Neural cell (in vitro differentiated cells): ENCODE measurements around the gene NFASC. TPM values are rescaled to one million over a fixed set of nuclear protein-coding genes. Genes with fewer than 3 reads are reported as not detected.

Experiments used
- H2AFZ ChIP-seq: fragments of 200-600, 300-800 bp; sonication (generic), shearing (Covaris generic); 2 replicates; pipeline ENCODE4 v1.6.0; 2014; ENCODE audit warnings: low read depth, mild to moderate bottlenecking, antibody characterized with exemption, low read length, moderate library complexity
- H3F3A ChIP-seq: fragments of 200-600 bp; shearing (Covaris generic); 2 replicates; pipeline ENCODE4 v1.6.1; 2016; ENCODE audit warnings: mild to moderate bottlenecking, moderate library complexity, mixed read lengths, antibody characterized with exemption, low read length; ENCODE audit not compliant: insufficient read depth, poor library complexity, severe bottlenecking
- H3K27ac ChIP-seq: fragments of 200-600, 300-800 bp; sonication (generic), shearing (Covaris generic); 2 replicates; pipeline ENCODE4 v1.5.1; 2014; ENCODE audit warnings: mild to moderate bottlenecking, low read length, moderate library complexity
- H3K27me3 ChIP-seq: fragments of 300-800, 200-600 bp; sonication (generic), shearing (Covaris generic); 2 replicates; pipeline ENCODE4 v1.6.0; 2014; ENCODE audit warnings: mild to moderate bottlenecking, low read depth, low read length, moderate library complexity; ENCODE audit not compliant: insufficient read depth
- H3K36me3 ChIP-seq: fragments of 300-800, 200-600 bp; sonication (generic), shearing (Covaris generic); 2 replicates; pipeline ENCODE4 v1.5.1; 2014; ENCODE audit warnings: mild to moderate bottlenecking, antibody characterized with exemption, low read length, moderate library complexity; ENCODE audit not compliant: insufficient read depth
- H3K4me2 ChIP-seq: fragments of 300-800, 200-600 bp; sonication (generic), shearing (Covaris generic); 2 replicates; pipeline ENCODE4 v1.6.0; 2014; ENCODE audit warnings: mild to moderate bottlenecking, low read length
- H3K4me3 ChIP-seq: fragments of 300-800, 200-600 bp; sonication (generic), shearing (Covaris generic); 2 replicates; pipeline ENCODE4 v1.5.1; 2014; ENCODE audit warnings: mild to moderate bottlenecking, low read length, moderate library complexity
- H3K79me2 ChIP-seq: fragments of 200-600 bp; shearing (Covaris generic); replicated peaks from 2 replicates; pipeline ENCODE4 v1.6.0; 2014; ENCODE audit warnings: mild to moderate bottlenecking, low read length, moderate library complexity; ENCODE audit not compliant: insufficient read depth
- H3K9ac ChIP-seq: fragments of 300-800, 200-600 bp; sonication (generic), shearing (Covaris generic); 2 replicates; pipeline ENCODE4 v1.6.1; 2016; ENCODE audit warnings: mild to moderate bottlenecking, low read length, mixed read lengths
- H3K9me2 ChIP-seq: fragments of 200-600 bp; shearing (Covaris generic); 2 replicates; pipeline ENCODE4 v1.6.1; 2016; ENCODE audit warnings: mild to moderate bottlenecking, low read length, mixed read lengths; ENCODE audit not compliant: insufficient read depth
- H3K9me3 ChIP-seq: fragments of 200-600, 300-800 bp; sonication (generic), shearing (Covaris generic); 2 replicates; pipeline ENCODE4 v1.6.1; 2016; ENCODE audit warnings: mild to moderate bottlenecking, mixed run types, low read length, moderate library complexity, mixed read lengths
- H4K20me1 ChIP-seq: fragments of 200-600 bp; shearing (Covaris generic); 2 replicates; pipeline ENCODE4 v1.6.1; 2016; ENCODE audit warnings: mild to moderate bottlenecking, mixed run types; ENCODE audit not compliant: insufficient read depth
- CTCF ChIP-seq: fragments of 450-650 bp; IDR thresholded peaks from 2 replicates; pipeline ENCODE4 v1.5.1; 2014; ENCODE audit warnings: antibody characterized with exemption, mild to moderate bottlenecking, moderate library complexity; ENCODE audit not compliant: poor library complexity, severe bottlenecking
- EP300 ChIP-seq: fragments of 450-650 bp; conservative IDR thresholded peaks from 2 replicates; pipeline ENCODE4 v1.6.1; 2014; ENCODE audit warnings: antibody characterized with exemption, mild to moderate bottlenecking, moderate library complexity; ENCODE audit not compliant: poor library complexity, severe bottlenecking
- EZH2 ChIP-seq: fragments of 200-600, 300-800 bp; shearing (Covaris generic), sonication (generic); IDR thresholded peaks from 2 replicates; pipeline ENCODE4 v1.6.1; 2014; ENCODE audit warnings: antibody characterized with exemption, low read length, borderline replicate concordance, mild to moderate bottlenecking; ENCODE audit not compliant: insufficient read depth, poor library complexity, severe bottlenecking
- MXI1 ChIP-seq: fragments of 450-650 bp; conservative IDR thresholded peaks from 2 replicates; pipeline ENCODE4 v1.6.1; 2014; ENCODE audit warnings: antibody characterized with exemption, mild to moderate bottlenecking; ENCODE audit not compliant: poor library complexity, severe bottlenecking
- POLR2AphosphoS5 ChIP-seq: IDR thresholded peaks from 2 replicates; pipeline ENCODE4 v1.6.1; 2012
- RAD21 ChIP-seq: fragments of 450-650 bp; conservative IDR thresholded peaks from 2 replicates; pipeline ENCODE4 v1.6.1; 2014; ENCODE audit warnings: antibody characterized with exemption, mild to moderate bottlenecking, moderate library complexity
- REST ChIP-seq: IDR thresholded peaks from 2 replicates; pipeline ENCODE4 v1.6.1; 2012; ENCODE audit warnings: borderline replicate concordance
- SMC3 ChIP-seq: fragments of 450-650 bp; conservative IDR thresholded peaks from 2 replicates; pipeline ENCODE4 v1.6.1; 2014; ENCODE audit warnings: antibody characterized with exemption, mild to moderate bottlenecking, moderate library complexity; ENCODE audit not compliant: poor library complexity
- TAF1 ChIP-seq: IDR thresholded peaks from 2 replicates; pipeline ENCODE4 v1.6.1; 2012; ENCODE audit warnings: low read depth
- polyA plus RNA-seq: library from polyadenylated mRNA; depleted of rRNA; stranded (reverse); fragments of >200 nt; gene quantifications from 2 replicates; pipeline ENCODE4 v1.2.3, GENCODE V29; 2014

The NFASC gene
- polyA plus RNA-seq, 1 donor from 2014 or later = 23.9 TPM

GRCh38 chr1:204984499-204984898 is 113.8 kb downstream of the NFASC start:
- TF ChIP-seq EZH2 (no peak), SMC3 (no peak), TAF1 (no peak), POLR2AphosphoS5 (no peak), EP300 (no peak), RAD21 (no peak), REST (no peak), CTCF (no peak), MXI1 (no peak)
- Histone ChIP-seq H3K9ac (no peak overlapping the region), H3K27me3 (no peaks in the 10 kb centered on the region), H3F3A (no peaks in the 10 kb centered on the region), H3K36me3 (peaks cover 14% of the 10 kb centered on the region), H3K4me3 (no peak overlapping the region), H3K4me2 (no peak overlapping the region), H3K9me3 (no peaks in the 10 kb centered on the region), H4K20me1 (no peaks in the 10 kb centered on the region), H3K79me2 (no peaks in the 10 kb centered on the region), H3K9me2 (no peaks in the 10 kb centered on the region), H2AFZ (no peak overlapping the region), H3K27ac (no peak overlapping the region)

GRCh38 chr1:204986181-204986580 is 115.5 kb downstream of the NFASC start:
- no peak overlapping the region for H2AFZ ChIP-seq
- no peaks in the 10 kb centered on the region for H4K20me1 ChIP-seq
- no peaks in the 10 kb centered on the region for H3F3A ChIP-seq
- no peak overlapping the region for H3K27ac ChIP-seq
- no peak overlapping the region for H3K4me3 ChIP-seq
- H3K4me2 ChIP-seq = no peak overlapping the region
- no peak for TF ChIP-seq SMC3
- no peak for TF ChIP-seq RAD21
- TF ChIP-seq POLR2AphosphoS5 = no peak
- TF ChIP-seq TAF1 = no peak
- no peak for TF ChIP-seq EP300
- TF ChIP-seq MXI1 = no peak
- no peak for TF ChIP-seq EZH2
- TF ChIP-seq REST = no peak
- TF ChIP-seq CTCF = no peak
- H3K36me3 ChIP-seq = peaks cover 13% of the 10 kb centered on the region
- no peaks in the 10 kb centered on the region for H3K9me3 ChIP-seq
- H3K9ac ChIP-seq = no peak overlapping the region
- H3K79me2 ChIP-seq = no peaks in the 10 kb centered on the region
- H3K27me3 ChIP-seq = no peaks in the 10 kb centered on the region
- no peaks in the 10 kb centered on the region for H3K9me2 ChIP-seq
